HEK293 (cell line): ENCODE data around the gene MRGPRX1.

Experiments
- CTCF ChIP-seq: fragments of 450-650 bp; formaldehyde crosslinking; IDR thresholded peaks from 2 replicates; pipeline ENCODE4 v1.5.1; 2016; ENCODE audit warnings: missing biosample characterization, missing genetic modification characterization
- HOXA7 ChIP-seq: sonication (generic); formaldehyde crosslinking; IDR thresholded peaks from 2 replicates; pipeline ENCODE4 v1.8.1; 2022; ENCODE audit warnings: missing genetic modification reagents, borderline replicate concordance
- KLF16 ChIP-seq: fragments of 450-650 bp; formaldehyde crosslinking; IDR thresholded peaks from 2 replicates; pipeline ENCODE4 v1.5.1; 2017; ENCODE audit warnings: missing biosample characterization, missing genetic modification characterization
- TRIM28 ChIP-seq: IDR thresholded peaks from 2 replicates; pipeline ENCODE4 v1.6.1; 2011; ENCODE audit warnings: low read length, control low read depth, borderline replicate concordance
- ZFP41 ChIP-seq: fragments of 450-650 bp; formaldehyde crosslinking; IDR thresholded peaks from 2 replicates; pipeline ENCODE4 v1.5.1; 2016; ENCODE audit warnings: missing biosample characterization, missing genetic modification characterization, borderline replicate concordance
- ZNF24 ChIP-seq: fragments of 450-650 bp; formaldehyde crosslinking; IDR thresholded peaks from 2 replicates; pipeline ENCODE4 v1.5.1; 2016; ENCODE audit warnings: missing biosample characterization, missing genetic modification characterization
- ZNF274 ChIP-seq, 2 experiments: fragments of 200-500 bp in 1 of 2; fragments of 450-650 bp in 1 of 2; sonication (Bioruptor generic) in 1 of 2; formaldehyde crosslinking in 1 of 2; IDR thresholded peaks; 2 replicates each; pipeline versions ENCODE4 v1.5.1 to v1.6.1; 2014 to 2016; ENCODE audit warnings: borderline replicate concordance in 1 of 2, inconsistent platforms in 1 of 2, low read length in 1 of 2, missing biosample characterization in 1 of 2, missing genetic modification characterization in 1 of 2
- ZNF324 ChIP-seq: fragments of 450-650 bp; formaldehyde crosslinking; IDR thresholded peaks from 2 replicates; pipeline ENCODE4 v1.5.1; 2016; ENCODE audit warnings: missing biosample characterization, missing genetic modification characterization

DNA sequence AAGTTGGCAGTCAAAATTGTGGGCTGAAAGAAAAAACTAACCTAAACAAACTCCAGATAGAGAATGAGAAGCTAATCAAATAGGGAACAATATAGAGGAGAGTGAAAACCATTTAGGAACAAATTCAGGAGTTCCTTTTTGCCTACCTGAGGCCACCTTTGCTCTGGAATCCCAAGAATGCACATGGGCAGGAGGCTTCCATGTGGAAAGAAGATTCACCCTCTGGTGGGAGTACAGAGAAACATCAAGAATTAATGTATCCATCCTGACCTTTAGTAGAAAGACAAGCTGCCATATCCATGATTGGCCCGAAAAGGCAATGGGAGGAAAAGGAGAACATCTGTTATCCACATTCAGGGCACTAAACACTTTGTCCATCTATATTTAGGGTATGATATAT, 35.0 kb upstream of the MRGPRX1 start:
- TF ChIP-seq HOXA7 (CRISPR knock-in tag), result no peak
- TF ChIP-seq ZNF274 (IDR thresholded peaks at IDR 0.05; ENCODE audit: low read length), result no peak
- TF ChIP-seq ZNF274 (tag by site-specific recombination; IDR thresholded peaks at IDR 0.05; ENCODE audit: borderline replicate concordance), result no peak
- no peak for TF ChIP-seq KLF16 (tag by site-specific recombination)
- TF ChIP-seq CTCF, result no peak
- no peak for TF ChIP-seq ZFP41
- no peak for TF ChIP-seq ZNF24
- TF ChIP-seq ZNF324 (tag by site-specific recombination), result no peak
- TF ChIP-seq TRIM28, result no peak
